ENCODE measurements around the gene PRKCB.

The PRKCB gene

GRCh38 chr16:24116989-24117388 lies 281.2 kb downstream of the PRKCB start:
- no peak overlapping the region for H3K27ac ChIP-seq (ENCODE audit: low read depth, low read length)
- H3K4me3 ChIP-seq (ENCODE audit: insufficient read depth, low read length, poor library complexity, severe bottlenecking) = no peak overlapping the region
- no peaks in the 10 kb centered on the region for H3K9me3 ChIP-seq (ENCODE audit: insufficient read depth, low read length)
- TF ChIP-seq EZH2phosphoT487 (conservative IDR thresholded peaks at IDR 0.05; ENCODE audit: low read length) (no peak), CTCF (IDR thresholded peaks at IDR 0.05; ENCODE audit: insufficient read depth, low read length, poor library complexity, severe bottlenecking) (no peak)
- no peak overlapping the region for H3K9ac ChIP-seq (ENCODE audit: low read length)
- H3K79me2 ChIP-seq (ENCODE audit: insufficient read depth, low read length) = no peaks in the 10 kb centered on the region
- H2AFZ ChIP-seq (ENCODE audit: low read depth, low read length, severe bottlenecking) = no peak overlapping the region
- no peaks in the 10 kb centered on the region for H3F3A ChIP-seq (ENCODE audit: insufficient read depth)
- H3K27me3 ChIP-seq (ENCODE audit: low read length) = no peaks in the 10 kb centered on the region
- no peaks in the 10 kb centered on the region for H3K36me3 ChIP-seq (ENCODE audit: low read length)
- no peaks in the 10 kb centered on the region for H3K9me2 ChIP-seq (replicated peaks; ENCODE audit: insufficient read depth, low read length)
- no peak overlapping the region for H3K4me2 ChIP-seq (ENCODE audit: low read depth, low read length, poor library complexity, severe bottlenecking)
- no peaks in the 10 kb centered on the region for H4K20me1 ChIP-seq (ENCODE audit: low read depth, low read length)

- no peaks in the 10 kb centered on the region for H4K20me1 ChIP-seq (ENCODE audit: low read depth, low read length)
- no peak overlapping the region for H3K4me2 ChIP-seq (ENCODE audit: low read depth, low read length, poor library complexity, severe bottlenecking)
- no peaks in the 10 kb centered on the region for H3F3A ChIP-seq (ENCODE audit: insufficient read depth)
- no peaks in the 10 kb centered on the region for H3K9me2 ChIP-seq (replicated peaks; ENCODE audit: insufficient read depth, low read length)
- no peak overlapping the region for H2AFZ ChIP-seq (ENCODE audit: low read depth, low read length, severe bottlenecking)
- H3K79me2 ChIP-seq (ENCODE audit: insufficient read depth, low read length) = no peaks in the 10 kb centered on the region
- H3K9me3 ChIP-seq (ENCODE audit: insufficient read depth, low read length) = no peaks in the 10 kb centered on the region
- H3K36me3 ChIP-seq (ENCODE audit: low read length) = no peaks in the 10 kb centered on the region
- no peak overlapping the region for H3K4me3 ChIP-seq (ENCODE audit: insufficient read depth, low read length, poor library complexity, severe bottlenecking)
- H3K27ac ChIP-seq (ENCODE audit: low read depth, low read length) = no peak overlapping the region
- TF ChIP-seq CTCF (IDR thresholded peaks at IDR 0.05; ENCODE audit: insufficient read depth, low read length, poor library complexity, severe bottlenecking) = no peak
- no peak for TF ChIP-seq EZH2phosphoT487 (conservative IDR thresholded peaks at IDR 0.05; ENCODE audit: low read length)
- no peaks in the 10 kb centered on the region for H3K27me3 ChIP-seq (ENCODE audit: low read length)
- H3K9ac ChIP-seq (ENCODE audit: low read length) = no peak overlapping the region
Observed at GRCh38 chr16:24117680-24118079, 281.9 kb downstream of the PRKCB start.

- Histone ChIP-seq H3K9me2 (replicated peaks; ENCODE audit: insufficient read depth, low read length) (no peaks in the 10 kb centered on the region), H3K4me2 (ENCODE audit: low read depth, low read length, poor library complexity, severe bottlenecking) (no peak overlapping the region), H3K79me2 (ENCODE audit: insufficient read depth, low read length) (no peaks in the 10 kb centered on the region), H3F3A (ENCODE audit: insufficient read depth) (no peaks in the 10 kb centered on the region), H3K9ac (ENCODE audit: low read length) (no peak overlapping the region), H3K9me3 (ENCODE audit: insufficient read depth, low read length) (no peaks in the 10 kb centered on the region), H3K4me3 (ENCODE audit: insufficient read depth, low read length, poor library complexity, severe bottlenecking) (no peak overlapping the region), H3K27me3 (ENCODE audit: low read length) (no peaks in the 10 kb centered on the region), H4K20me1 (ENCODE audit: low read depth, low read length) (no peaks in the 10 kb centered on the region), H3K36me3 (ENCODE audit: low read length) (no peaks in the 10 kb centered on the region), H3K27ac (ENCODE audit: low read depth, low read length) (no peak overlapping the region), H2AFZ (ENCODE audit: low read depth, low read length, severe bottlenecking) (no peak overlapping the region)
- TF ChIP-seq EZH2phosphoT487 (conservative IDR thresholded peaks at IDR 0.05; ENCODE audit: low read length) (no peak), CTCF (IDR thresholded peaks at IDR 0.05; ENCODE audit: insufficient read depth, low read length, poor library complexity, severe bottlenecking) (no peak)
Observed at GRCh38 chr16:24118126-24118821, 282.5 kb downstream of the PRKCB start.

Data from SU-DHL-6 (cell line).